Smooth muscle cell (in vitro differentiated cells): ENCODE data around the gene PLA2R1. TPM values are rescaled to one million over a fixed set of nuclear protein-coding genes. Genes with fewer than 3 reads are reported as not detected.

Experiments used
- DNase-seq: peaks from one replicate; lab custom pipeline; 2025; ENCODE audit not compliant: unreplicated experiment; lab: John Stamatoyannopoulos, UW
- H2AFZ ChIP-seq: fragments of 200-600 bp; sonication (generic); 2 replicates; pipeline ENCODE4 v1.6.0; 2016; ENCODE audit warnings: antibody characterized with exemption, low read depth, mild to moderate bottlenecking
- H3F3A ChIP-seq: fragments of 200-600 bp; sonication (generic); 2 replicates; pipeline ENCODE4 v1.6.0; 2017; ENCODE audit warnings: antibody characterized with exemption, low read depth
- H3K27ac ChIP-seq: fragments of 200-600 bp; sonication (generic); 2 replicates; pipeline ENCODE4 v1.5.1; 2016; ENCODE audit warnings: low read depth, mild to moderate bottlenecking
- H3K27me3 ChIP-seq: fragments of 200-600 bp; sonication (generic); 2 replicates; pipeline ENCODE4 v1.6.1; 2016; ENCODE audit warnings: low read depth, mild to moderate bottlenecking
- H3K36me3 ChIP-seq: fragments of 200-600 bp; sonication (generic); 2 replicates; pipeline ENCODE4 v1.5.1; 2016; ENCODE audit warnings: low read depth
- H3K4me1 ChIP-seq: fragments of 200-600 bp; sonication (generic); 2 replicates; pipeline ENCODE4 v1.5.1; 2016; ENCODE audit warnings: low read depth
- H3K4me2 ChIP-seq: fragments of 200-600 bp; sonication (generic); 2 replicates; pipeline ENCODE4 v1.6.0; 2016; ENCODE audit warnings: mild to moderate bottlenecking
- H3K4me3 ChIP-seq: fragments of 200-600 bp; sonication (generic); 2 replicates; pipeline ENCODE4 v1.5.1; 2016; ENCODE audit warnings: mild to moderate bottlenecking
- H3K79me2 ChIP-seq: fragments of 200-600 bp; sonication (generic); 2 replicates; pipeline ENCODE4 v1.6.0; 2016; ENCODE audit warnings: low read depth, mild to moderate bottlenecking
- H3K9ac ChIP-seq: fragments of 200-600 bp; sonication (generic); 2 replicates; pipeline ENCODE4 v1.6.0; 2016; ENCODE audit warnings: low read depth
- H3K9me3 ChIP-seq: fragments of 200-600 bp; sonication (generic); replicated peaks from 2 replicates; pipeline ENCODE4 v1.5.1; 2016; ENCODE audit warnings: low read depth
- H4K20me1 ChIP-seq: fragments of 200-600 bp; sonication (generic); 2 replicates; pipeline ENCODE4 v1.6.0; 2016; ENCODE audit warnings: low read depth
- CTCF ChIP-seq: fragments of 200-600 bp; sonication (generic); IDR thresholded peaks from 2 replicates; pipeline ENCODE4 v1.5.1; 2017; ENCODE audit warnings: borderline replicate concordance, mild to moderate bottlenecking, antibody characterized with exemption; ENCODE audit not compliant: insufficient read depth, poor library complexity, severe bottlenecking
- WGBS: methylation state at CpG from one replicate; pipeline ENCODE4 v1.1.7; 2016; ENCODE audit warnings: low lambda C conversion rate; 5-methylcytosine and 5-hydroxymethylcytosine counted together
- polyA plus RNA-seq: library from polyadenylated mRNA; unstranded; fragments of >200 nt; fragmentation: Nextera tagmentation; extraction: Ambion mirVana; gene quantifications from 2 replicates; pipeline ENCODE4 v1.2.1, GENCODE V29; 2016
- total RNA-seq: library from RNA; depleted of rRNA; stranded (reverse); fragments of >200 nt; gene quantifications from 2 replicates; pipeline ENCODE4 v1.2.3, GENCODE V29; 2014

PLA2R1 gene
- total and polyA plus RNA-seq, 2 experiments from 2014 or later: 4.8 to 7.3 TPM

- TF ChIP-seq CTCF: no peak
- Histone ChIP-seq H3K79me2 (no peaks in the 10 kb centered on the region), H2AFZ (no peak overlapping the region), H3K4me2 (no peak overlapping the region), H3K27ac (no peak overlapping the region), H3K36me3 (no peaks in the 10 kb centered on the region), H3F3A (no peaks in the 10 kb centered on the region), H3K9me3 (peaks cover 10% of the 10 kb centered on the region), H4K20me1 (no peaks in the 10 kb centered on the region), H3K4me3 (no peak overlapping the region), H3K9ac (no peak overlapping the region), H3K27me3 (no peaks in the 10 kb centered on the region), H3K4me1 (no peaks in the 10 kb centered on the region)
- no peak for DNase-seq
- 82% methylated on average over 2 of the region's 2 CpGs for WGBS
Measured at GRCh38 chr2:160068906-160069305, 6.5 kb upstream of the PLA2R1 start.

- H3K9ac ChIP-seq: no peak overlapping the region
- no peaks in the 10 kb centered on the region for H3F3A ChIP-seq
- no peak overlapping the region for H3K27ac ChIP-seq
- H3K27me3 ChIP-seq: no peaks in the 10 kb centered on the region
- H3K79me2 ChIP-seq: peaks cover 2% of the 10 kb centered on the region
- no peak for TF ChIP-seq CTCF
- H4K20me1 ChIP-seq: no peaks in the 10 kb centered on the region
- 96% methylated on average over 1 of the region's 1 CpG for WGBS
- H3K36me3 ChIP-seq: no peaks in the 10 kb centered on the region
- H3K4me2 ChIP-seq: no peak overlapping the region
- H3K4me1 ChIP-seq: no peaks in the 10 kb centered on the region
- peaks cover 6% of the 10 kb centered on the region for H3K9me3 ChIP-seq
- no peak overlapping the region for H2AFZ ChIP-seq
- no peak for DNase-seq
- H3K4me3 ChIP-seq: no peak overlapping the region
Measured at GRCh38 chr2:160064916-160065315, 2.5 kb upstream of the PLA2R1 start.

GRCh38 chr2:160063879-160064612 is 1.6 kb upstream of the PLA2R1 start:
- no peak overlapping the region for H3K9ac ChIP-seq
- DNase-seq: no peak
- no peak overlapping the region for H2AFZ ChIP-seq
- H3K4me2 ChIP-seq: no peak overlapping the region
- no peak for TF ChIP-seq CTCF
- H3F3A ChIP-seq: no peaks in the 10 kb centered on the region
- H3K4me1 ChIP-seq: no peaks in the 10 kb centered on the region
- no peaks in the 10 kb centered on the region for H3K9me3 ChIP-seq
- H3K4me3 ChIP-seq: no peak overlapping the region
- H3K27me3 ChIP-seq: no peaks in the 10 kb centered on the region
- no peaks in the 10 kb centered on the region for H3K36me3 ChIP-seq
- peaks cover 3% of the 10 kb centered on the region for H3K79me2 ChIP-seq
- no peak overlapping the region for H3K27ac ChIP-seq
- WGBS: 87% methylated on average over 4 of the region's 4 CpGs
- H4K20me1 ChIP-seq: no peaks in the 10 kb centered on the region

GRCh38 chr2:160063271-160063670 is 856 bp upstream of the PLA2R1 start:
- peak overlapping the region; percentile 83 for H2AFZ ChIP-seq
- no peak overlapping the region for H3K27ac ChIP-seq
- no peak overlapping the region for H3K9ac ChIP-seq

More at GRCh38 chr2:160063271-160063670, 856 bp upstream of the PLA2R1 start:
- peaks cover 3% of the 10 kb centered on the region for H3K79me2 ChIP-seq
- peak overlapping the region; percentile 89 for H3K4me3 ChIP-seq
- TF ChIP-seq CTCF: no peak
- no peaks in the 10 kb centered on the region for H3K9me3 ChIP-seq
- H3K4me2 ChIP-seq: peak overlapping the region; percentile 90
- 41% methylated on average over 5 of the region's 5 CpGs for WGBS
- no peaks in the 10 kb centered on the region for H4K20me1 ChIP-seq
- no peaks in the 10 kb centered on the region for H3F3A ChIP-seq
- no peak for DNase-seq
- no peaks in the 10 kb centered on the region for H3K36me3 ChIP-seq
- H3K27me3 ChIP-seq: no peaks in the 10 kb centered on the region
- H3K4me1 ChIP-seq: no peaks in the 10 kb centered on the region
